Colonic mucosa (tissue), 4 donors: ENCODE measurements around the gene ALDH3B1. TPM values are rescaled to one million over a fixed set of nuclear protein-coding genes. Genes with fewer than 3 reads are reported as not detected.

ENCODE experiments used
- DNase-seq: peaks from one replicate; pipeline ENCODE4 v3.0.0-alpha.2; 2020
- H3K27ac ChIP-seq: fragments of 200-600 bp; one replicate; pipeline ENCODE4 v1.8.0; 2021
- H3K27me3 ChIP-seq: fragments of 200-600 bp; one replicate; pipeline ENCODE4 v1.8.0; 2021
- H3K36me3 ChIP-seq: fragments of 200-600 bp; one replicate; pipeline ENCODE4 v1.8.0; 2021
- H3K4me1 ChIP-seq: fragments of 200-600 bp; one replicate; pipeline ENCODE4 v1.8.0; 2021; ENCODE audit warnings: mild to moderate bottlenecking
- H3K4me3 ChIP-seq: fragments of 200-600 bp; one replicate; pipeline ENCODE4 v1.8.0; 2021
- H3K9ac ChIP-seq, 2 donors: one replicate each; pipeline ENCODE4 v1.7.0; 2013; ENCODE audit warnings: control low read depth in 2 of 2, low read depth in 2 of 2, low read length in 2 of 2
- H3K9me3 ChIP-seq: fragments of 200-600 bp; one replicate; pipeline ENCODE4 v1.8.0; 2021
- CTCF ChIP-seq: fragments of 200-600 bp; IDR thresholded peaks from one replicate; pipeline ENCODE4 v1.8.0; 2022; ENCODE audit warnings: antibody characterized with exemption, mild to moderate bottlenecking
- intact Hi-C: fragments of 100-400 bp; cut with DNase I; formaldehyde crosslinking; loops from one replicate; pipeline ENCODE4 v1.14.1; 2022
- total RNA-seq, 2 donors: library from RNA; stranded (reverse); fragmentation: NEBNext Ultra II Directional in 1 of 2; extraction: Animal tissue kit (Norgen Biotek cat#: 25700) in 1 of 2; gene quantifications; one replicate each; pipeline ENCODE4 v1.2.1, GENCODE V29; 2021
- donor health status: healthy.
- donor health status: DM: no; HTN: no; CAD: no.
- donor health status: DM: no; HTN: no; CAD: no.

ALDH3B1 gene
- total RNA-seq, 2 donors from 2014 or later: 17.7 to 18.8 TPM

GRCh38 chr11:67999704-68000103 is 10.4 kb upstream of the ALDH3B1 start:
- Histone ChIP-seq H3K36me3 (no peaks in the 10 kb centered on the region), H3K9ac (peak overlapping the region in 1 of 2 donors; percentile 6), H3K9me3 (no peaks in the 10 kb centered on the region), H3K27me3 (no peaks in the 10 kb centered on the region), H3K27ac (no peak overlapping the region), H3K4me1 (peaks cover 10% of the 10 kb centered on the region), H3K4me3 (no peak overlapping the region)
- no peak for DNase-seq
- TF ChIP-seq CTCF: no peak
- intact Hi-C loops: no loop called here

- TF ChIP-seq CTCF: no peak
- H3K36me3 ChIP-seq: no peaks in the 10 kb centered on the region
- peak overlapping the region; percentile 76 for H3K4me3 ChIP-seq
- DNase-seq: no peak
- H3K9me3 ChIP-seq: no peaks in the 10 kb centered on the region
- intact Hi-C loops: no loop called here
- peaks cover 1% of the 10 kb centered on the region for H3K4me1 ChIP-seq
- H3K9ac ChIP-seq: peak overlapping the region; percentile 33 to 34
- no peak overlapping the region for H3K27ac ChIP-seq
- H3K27me3 ChIP-seq: no peaks in the 10 kb centered on the region
These were observed 7.6 kb upstream of the ALDH3B1 start for GRCh38 chr11:68002575-68002937.

- Histone ChIP-seq H3K27ac (peak overlapping the region; percentile 75), H3K4me3 (peak overlapping the region; percentile 76), H3K36me3 (no peaks in the 10 kb centered on the region), H3K27me3 (no peaks in the 10 kb centered on the region), H3K9ac (peak overlapping the region; percentile 2 to 77), H3K4me1 (peaks cover 3% of the 10 kb centered on the region), H3K9me3 (no peaks in the 10 kb centered on the region)
- no peak for TF ChIP-seq CTCF
- DNase-seq: peak; percentile 59
- intact Hi-C loops: no loop called here
These were observed 6.9 kb upstream of the ALDH3B1 start for GRCh38 chr11:68002938-68003845.

- intact Hi-C loops: no loop called here
- DNase-seq: peak; percentile 95
- Histone ChIP-seq H3K9me3 (no peaks in the 10 kb centered on the region), H3K27ac (peak within 1 kb of the TSS; percentile 75), H3K36me3 (no peaks in the 10 kb centered on the region), H3K4me3 (peak within 1 kb of the TSS; percentile 76), H3K27me3 (no peaks in the 10 kb centered on the region), H3K9ac (peak within 1 kb of the TSS; percentile 40 to 77), H3K4me1 (peaks cover 6% of the 10 kb centered on the region)
- TF ChIP-seq CTCF: no peak
These were observed 6.1 kb upstream of the ALDH3B1 start, which contains the start of gene UNC93B1 for GRCh38 chr11:68003846-68004550. Gene UNC93B1 (minus strand): TSS chr11:68004097. CDS start chr11:68004043, 54 bp downstream.

- intact Hi-C loops: no loop called here
- H3K27me3 ChIP-seq: no peaks in the 10 kb centered on the region
- H3K27ac ChIP-seq: no peak overlapping the region
- no peak for DNase-seq
- H3K9ac ChIP-seq: peak overlapping the region in 1 of 2 donors; percentile 40
- no peaks in the 10 kb centered on the region for H3K9me3 ChIP-seq
- H3K4me1 ChIP-seq: peaks cover 6% of the 10 kb centered on the region
- TF ChIP-seq CTCF: no peak
- no peak overlapping the region for H3K4me3 ChIP-seq
- no peaks in the 10 kb centered on the region for H3K36me3 ChIP-seq
These were observed 5.4 kb upstream of the ALDH3B1 start for GRCh38 chr11:68004551-68005335.
